HCT116 (cell line): ENCODE data around the gene CBR1. TPM values are rescaled to one million over a fixed set of nuclear protein-coding genes. Genes with fewer than 3 reads are reported as not detected.

Source experiments
- ATAC-seq: fragments of 200-7000 bp; cut with Tn5 transposase; 2 replicates; pipeline ENCODE4 v1.9.1; 2020; ENCODE audit warnings: mild to moderate bottlenecking, moderate library complexity
- BruUV-seq: library from RNA; stranded (reverse); fragments of 400-500 nt; replicated peaks from 2 replicates; lab custom pipeline; 2021; lab: Mats Ljungman, UMichigan
- CTCF ChIA-PET: fragments of 300-600 bp; sonication (Branson Sonifier 250); formaldehyde crosslinking; loops from one replicate; lab custom pipeline; 2021; ENCODE audit warnings: antibody characterized with exemption; lab: Charles Lee
- POLR2A ChIA-PET: fragments of 300-600, 350-600 bp; sonication (Branson Sonifier 250); formaldehyde crosslinking; loops from one replicate; lab custom pipeline; 2021; ENCODE audit warnings: antibody characterized with exemption; lab: Charles Lee
- RAD21 ChIA-PET, 2 experiments: fragments of 300-600 bp; sonication (Branson Sonifier 250); formaldehyde crosslinking; loops; one replicate each; lab custom pipeline; 2023; ENCODE audit warnings: low total read pairs in 2 of 2; ENCODE audit not compliant: uncharacterized antibody in 2 of 2, unreplicated experiment in 2 of 2, low non-redundant PET in 1 of 2; lab: Charles Lee
- DNase-seq: peaks from one replicate; pipeline ENCODE4 v3.0.0-alpha.2; 2010; ENCODE audit warnings: low read depth, low spot score
- H2AFZ ChIP-seq: fragments of 200-600 bp; shearing (Covaris generic), sonication (generic); 2 replicates; pipeline ENCODE4 v1.6.1; 2017; ENCODE audit warnings: low read depth, mixed run types, mixed read lengths, antibody characterized with exemption, low read length; ENCODE audit not compliant: poor library complexity, severe bottlenecking
- H3K27ac ChIP-seq: 2 replicates; pipeline ENCODE4 v1.5.1; 2012; ENCODE audit warnings: low read depth, low read length
- H3K27me3 ChIP-seq: fragments of 200-600 bp; sonication (generic); 2 replicates; pipeline ENCODE4 v1.6.1; 2016; ENCODE audit warnings: mixed run types, low read length, mixed read lengths; ENCODE audit not compliant: insufficient read depth
- H3K36me3 ChIP-seq, 2 experiments: fragments of 200-500 bp in 1 of 2; fragments of 200-600 bp in 1 of 2; sonication (Bioruptor generic) in 1 of 2; sonication (generic) in 1 of 2; 2 replicates each; pipeline versions ENCODE4 v1.5.1 to v1.6.1; 2014 to 2016; ENCODE audit warnings: low read length in 2 of 2, inconsistent platforms in 1 of 2, mixed read lengths in 1 of 2, mixed run types in 1 of 2; ENCODE audit not compliant: insufficient read depth in 2 of 2, control insufficient read depth in 1 of 2
- H3K4me1 ChIP-seq, 2 experiments: fragments of 200-600 bp in 1 of 2; sonication (generic) in 1 of 2; 2 replicates each; pipeline versions ENCODE4 v1.5.1 to v1.6.1; 2012 to 2017; ENCODE audit warnings: low read length in 2 of 2, inconsistent platforms in 1 of 2, mild to moderate bottlenecking in 1 of 2, mixed read lengths in 1 of 2, mixed run types in 1 of 2, moderate library complexity in 1 of 2; ENCODE audit not compliant: insufficient read depth in 2 of 2, control insufficient read depth in 1 of 2
- H3K4me2 ChIP-seq: fragments of 200-600 bp; sonication (generic); 2 replicates; pipeline ENCODE4 v1.6.1; 2017; ENCODE audit warnings: mixed run types, low read length, mixed read lengths
- H3K4me3 ChIP-seq, 2 experiments: fragments of 200-600 bp in 1 of 2; sonication (generic) in 1 of 2; replicated peaks in 1 of 2; 2 replicates each; pipeline ENCODE4 v1.5.1; 2011 to 2016; ENCODE audit warnings: low read length in 2 of 2, control low read depth in 1 of 2, low read depth in 1 of 2, mild to moderate bottlenecking in 1 of 2, mixed read lengths in 1 of 2, mixed run types in 1 of 2
- H3K79me2 ChIP-seq: fragments of 200-600 bp; sonication (generic); 2 replicates; pipeline ENCODE4 v1.6.1; 2017; ENCODE audit warnings: mild to moderate bottlenecking, mixed run types, low read length, moderate library complexity, mixed read lengths; ENCODE audit not compliant: insufficient read depth
- H3K9ac ChIP-seq: fragments of 200-600 bp; sonication (generic); 2 replicates; pipeline ENCODE4 v1.6.1; 2016; ENCODE audit warnings: low read length, mixed read lengths
- H3K9me2 ChIP-seq: fragments of 200-600 bp; sonication (generic), shearing (Covaris generic); 2 replicates; pipeline ENCODE4 v1.6.1; 2017; ENCODE audit warnings: mixed run types, mild to moderate bottlenecking, moderate library complexity; ENCODE audit not compliant: insufficient read depth
- H3K9me3 ChIP-seq, 2 experiments: fragments of 200-500 bp in 1 of 2; fragments of 200-600 bp in 1 of 2; sonication (Bioruptor generic) in 1 of 2; sonication (generic) in 1 of 2; 2 replicates each; pipeline ENCODE4 v1.6.1; 2014 to 2017; ENCODE audit warnings: low read length in 2 of 2, mixed read lengths in 2 of 2, inconsistent platforms in 1 of 2, low read depth in 1 of 2, mild to moderate bottlenecking in 1 of 2, mixed run types in 1 of 2, moderate library complexity in 1 of 2; ENCODE audit not compliant: control insufficient read depth in 1 of 2, insufficient read depth in 1 of 2
- H4K20me1 ChIP-seq: fragments of 200-600 bp; sonication (generic), shearing (Covaris generic); 2 replicates; pipeline ENCODE4 v1.6.1; 2017; ENCODE audit warnings: mixed run types, mild to moderate bottlenecking, moderate library complexity; ENCODE audit not compliant: insufficient read depth
- CEBPB ChIP-seq: IDR thresholded peaks from 2 replicates; pipeline ENCODE4 v1.6.1; 2012; ENCODE audit warnings: low read depth
- CTCF ChIP-seq, 3 experiments: fragments of 200-600 bp in 1 of 3; sonication (generic) in 1 of 3; IDR thresholded peaks in 2 of 3; conservative IDR thresholded peaks in 1 of 3; 2 replicates each; pipeline ENCODE4 v1.5.1; 2012 to 2017; ENCODE audit warnings: low read depth in 2 of 3, low read length in 2 of 3, antibody characterized with exemption in 1 of 3, borderline replicate concordance in 1 of 3, control low read depth in 1 of 3, mild to moderate bottlenecking in 1 of 3, mixed read lengths in 1 of 3, mixed run types in 1 of 3, moderate library complexity in 1 of 3; ENCODE audit not compliant: insufficient read depth in 1 of 3
- EZH2 ChIP-seq: fragments of 200-600 bp; sonication (generic); IDR thresholded peaks from 2 replicates; pipeline ENCODE4 v1.6.1; 2017; ENCODE audit warnings: antibody characterized with exemption, mixed run types
- POLR2AphosphoS5 ChIP-seq: IDR thresholded peaks from 2 replicates; pipeline ENCODE4 v1.6.1; 2011; ENCODE audit warnings: mild to moderate bottlenecking, low read depth, low read length, moderate library complexity
- REST ChIP-seq: IDR thresholded peaks from 2 replicates; pipeline ENCODE4 v1.6.1; 2012; ENCODE audit warnings: low read depth
- SP1 ChIP-seq: IDR thresholded peaks from 2 replicates; pipeline ENCODE4 v1.6.1; 2012; ENCODE audit warnings: low read depth
- TCF7L2 ChIP-seq: IDR thresholded peaks from 2 replicates; pipeline ENCODE4 v1.7.0; 2011; ENCODE audit warnings: borderline replicate concordance, inconsistent platforms; ENCODE audit not compliant: insufficient read depth, insufficient read length; ENCODE audit errors: extremely low read depth
- YY1 ChIP-seq: IDR thresholded peaks from 2 replicates; pipeline ENCODE4 v1.6.1; 2011; ENCODE audit warnings: low read length, low read depth, moderate library complexity, mild to moderate bottlenecking; ENCODE audit not compliant: insufficient replicate concordance; ENCODE audit errors: extremely low read depth
- intact Hi-C: fragments of 100-400 bp; cut with micrococcal nuclease; formaldehyde crosslinking; loops from 2 replicates; pipeline ENCODE4 v1.10.0; 2022
- total RNA-seq: library from RNA; stranded (reverse); gene quantifications from one replicate; pipeline ENCODE4 v1.2.1, GENCODE V29; 2021; ENCODE audit not compliant: unreplicated experiment

CBR1 gene
- total RNA-seq, 1 experiment from 2014 or later: 0.91 TPM

- H2AFZ ChIP-seq: no peak overlapping the region
- POLR2A ChIA-PET: no interaction called here
- no peak overlapping the region for H3K4me2 ChIP-seq
- intact Hi-C loops: loop anchor here (10.0 kb wide), 1 partner anchor 587 kb away; no protein-coding TSS in a partner anchor
- H3K9me3 ChIP-seq: no peaks in the 10 kb centered on the region
- H3K4me1 ChIP-seq: no peaks in the 10 kb centered on the region
- no peak for ATAC-seq
- CTCF ChIA-PET: no interaction called here
- peaks cover 3% of the 10 kb centered on the region; the same call in 1 of the 2 replicates for H3K27me3 ChIP-seq
- H4K20me1 ChIP-seq: no peaks in the 10 kb centered on the region
- H3K4me3 ChIP-seq: no peak overlapping the region
- RAD21 ChIA-PET: interaction anchor here in 1 of 2 experiments (0.6 kb wide), 1 partner anchor 53 kb away, joined by 5 read pairs; no protein-coding TSS in a partner anchor
- H3K27ac ChIP-seq: no peak overlapping the region
- TF ChIP-seq CTCF (IDR thresholded peaks at IDR 0.05 in 2 of 3, conservative IDR thresholded peaks at IDR 0.05 in 1 of 3; ENCODE audit: borderline replicate concordance in 1 of 3, insufficient read depth in 1 of 3, low read depth in 2 of 3, low read length in 2 of 3): no peak
- BruUV-seq: no TSS peak
- H3K79me2 ChIP-seq: no peaks in the 10 kb centered on the region
- no peak overlapping the region for H3K9ac ChIP-seq
- no peak for DNase-seq
- H3K36me3 ChIP-seq: no peaks in the 10 kb centered on the region
- H3K9me2 ChIP-seq: no peaks in the 10 kb centered on the region
Observed at GRCh38 chr21:36021251-36021837, 48.5 kb upstream of the CBR1 start.

- ATAC-seq (no peak), DNase-seq (no peak)
- Histone ChIP-seq H4K20me1 (no peaks in the 10 kb centered on the region), H2AFZ (no peak overlapping the region), H3K4me2 (no peak overlapping the region), H3K9me3 (no peaks in the 10 kb centered on the region), H3K79me2 (no peaks in the 10 kb centered on the region), H3K36me3 (no peaks in the 10 kb centered on the region), H3K9me2 (no peaks in the 10 kb centered on the region), H3K9ac (no peak overlapping the region), H3K27me3 (peaks cover 3% of the 10 kb centered on the region; the same call in 1 of the 2 replicates), H3K4me1 (no peaks in the 10 kb centered on the region), H3K27ac (no peak overlapping the region), H3K4me3 (no peak overlapping the region)
- intact Hi-C loops: loop anchor here (10.0 kb wide), 1 partner anchor 588 kb away; no protein-coding TSS in a partner anchor
- TF ChIP-seq TCF7L2: no peak
- TF ChIP-seq REST: no peak
- no peak for TF ChIP-seq POLR2AphosphoS5
- no peak for TF ChIP-seq CEBPB
- no peak for TF ChIP-seq EZH2
- TF ChIP-seq YY1: no peak
- TF ChIP-seq SP1: no peak
- POLR2A ChIA-PET: no interaction called here
- CTCF ChIA-PET: no interaction called here
- BruUV-seq: no TSS peak
- RAD21 ChIA-PET: no interaction called here
Observed at GRCh38 chr21:36022427-36023091, 47.3 kb upstream of the CBR1 start.
